ENCODE results near the gene ZBTB11.

DNA sequence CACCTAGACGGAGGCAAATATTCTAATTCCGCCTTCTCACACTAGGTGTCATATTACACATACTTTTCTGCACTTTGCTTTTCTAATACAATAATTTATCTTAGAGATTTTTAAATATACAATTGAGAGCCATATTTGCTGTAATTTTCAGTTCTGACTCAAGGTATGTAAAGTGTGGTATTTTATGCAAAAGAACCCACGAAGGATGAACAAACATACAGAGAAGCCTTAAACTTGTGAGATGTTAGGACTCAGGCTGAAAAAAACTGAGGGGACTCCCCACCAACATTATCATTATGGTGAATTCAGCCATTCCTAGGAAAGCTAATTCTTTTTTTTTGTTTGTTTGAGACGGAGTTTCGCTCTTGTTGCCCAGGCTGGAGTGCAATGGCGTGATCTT, 9.6 kb downstream of the ZBTB11 start:
- no peak for TF ChIP-seq POLR2AphosphoS5 (IDR thresholded peaks at IDR 0.05; ENCODE audit: low read depth)
- TF ChIP-seq EZH2 (IDR thresholded peaks at IDR 0.05; ENCODE audit: low read depth, unreplicated experiment), result no peak
- TF ChIP-seq, protein P1, sequence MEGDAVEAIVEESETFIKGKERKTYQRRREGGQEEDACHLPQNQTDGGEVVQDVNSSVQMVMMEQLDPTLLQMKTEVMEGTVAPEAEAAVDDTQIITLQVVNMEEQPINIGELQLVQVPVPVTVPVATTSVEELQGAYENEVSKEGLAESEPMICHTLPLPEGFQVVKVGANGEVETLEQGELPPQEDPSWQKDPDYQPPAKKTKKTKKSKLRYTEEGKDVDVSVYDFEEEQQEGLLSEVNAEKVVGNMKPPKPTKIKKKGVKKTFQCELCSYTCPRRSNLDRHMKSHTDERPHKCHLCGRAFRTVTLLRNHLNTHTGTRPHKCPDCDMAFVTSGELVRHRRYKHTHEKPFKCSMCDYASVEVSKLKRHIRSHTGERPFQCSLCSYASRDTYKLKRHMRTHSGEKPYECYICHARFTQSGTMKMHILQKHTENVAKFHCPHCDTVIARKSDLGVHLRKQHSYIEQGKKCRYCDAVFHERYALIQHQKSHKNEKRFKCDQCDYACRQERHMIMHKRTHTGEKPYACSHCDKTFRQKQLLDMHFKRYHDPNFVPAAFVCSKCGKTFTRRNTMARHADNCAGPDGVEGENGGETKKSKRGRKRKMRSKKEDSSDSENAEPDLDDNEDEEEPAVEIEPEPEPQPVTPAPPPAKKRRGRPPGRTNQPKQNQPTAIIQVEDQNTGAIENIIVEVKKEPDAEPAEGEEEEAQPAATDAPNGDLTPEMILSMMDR (conservative IDR thresholded peaks at IDR 0.05; ENCODE audit: low read depth in 2 of 2), result no peak
- TF ChIP-seq, protein P2, sequence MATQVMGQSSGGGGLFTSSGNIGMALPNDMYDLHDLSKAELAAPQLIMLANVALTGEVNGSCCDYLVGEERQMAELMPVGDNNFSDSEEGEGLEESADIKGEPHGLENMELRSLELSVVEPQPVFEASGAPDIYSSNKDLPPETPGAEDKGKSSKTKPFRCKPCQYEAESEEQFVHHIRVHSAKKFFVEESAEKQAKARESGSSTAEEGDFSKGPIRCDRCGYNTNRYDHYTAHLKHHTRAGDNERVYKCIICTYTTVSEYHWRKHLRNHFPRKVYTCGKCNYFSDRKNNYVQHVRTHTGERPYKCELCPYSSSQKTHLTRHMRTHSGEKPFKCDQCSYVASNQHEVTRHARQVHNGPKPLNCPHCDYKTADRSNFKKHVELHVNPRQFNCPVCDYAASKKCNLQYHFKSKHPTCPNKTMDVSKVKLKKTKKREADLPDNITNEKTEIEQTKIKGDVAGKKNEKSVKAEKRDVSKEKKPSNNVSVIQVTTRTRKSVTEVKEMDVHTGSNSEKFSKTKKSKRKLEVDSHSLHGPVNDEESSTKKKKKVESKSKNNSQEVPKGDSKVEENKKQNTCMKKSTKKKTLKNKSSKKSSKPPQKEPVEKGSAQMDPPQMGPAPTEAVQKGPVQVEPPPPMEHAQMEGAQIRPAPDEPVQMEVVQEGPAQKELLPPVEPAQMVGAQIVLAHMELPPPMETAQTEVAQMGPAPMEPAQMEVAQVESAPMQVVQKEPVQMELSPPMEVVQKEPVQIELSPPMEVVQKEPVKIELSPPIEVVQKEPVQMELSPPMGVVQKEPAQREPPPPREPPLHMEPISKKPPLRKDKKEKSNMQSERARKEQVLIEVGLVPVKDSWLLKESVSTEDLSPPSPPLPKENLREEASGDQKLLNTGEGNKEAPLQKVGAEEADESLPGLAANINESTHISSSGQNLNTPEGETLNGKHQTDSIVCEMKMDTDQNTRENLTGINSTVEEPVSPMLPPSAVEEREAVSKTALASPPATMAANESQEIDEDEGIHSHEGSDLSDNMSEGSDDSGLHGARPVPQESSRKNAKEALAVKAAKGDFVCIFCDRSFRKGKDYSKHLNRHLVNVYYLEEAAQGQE (IDR thresholded peaks at IDR 0.05; ENCODE audit: unreplicated experiment), result no peak
- no peak for TF ChIP-seq CREB1 (CRISPR knock-in tag; IDR thresholded peaks at IDR 0.05; ENCODE audit: low read depth)

Data from GM23338 (cell line).